Activated naive CD4-positive, alpha-beta T cell treated with anti-CD3 and anti-CD28 coated beads, Interleukin-2, amount 50 U/mL, for 72 hours (primary cell): ENCODE results near the gene CASP9. TPM values are rescaled to one million over a fixed set of nuclear protein-coding genes. Genes with fewer than 3 reads are reported as not detected.

Experiments
- ATAC-seq, 2 donors: fragments of 150-1000 bp; cut with Tn5 transposase; 2 replicates each; pipeline ENCODE4 v1.10.0; 2021; ENCODE audit warnings: mild to moderate bottlenecking in 2 of 2, moderate library complexity in 2 of 2
- DNase-seq, 2 donors: peaks; one replicate each; pipeline ENCODE4 v3.0.0; 2021 to 2022; ENCODE audit warnings: low spot score in 2 of 2
- H3K27ac Mint-ChIP-seq, 2 donors: one replicate each; pipeline ENCODE4 v1.8.0; 2022; ENCODE audit warnings: mild to moderate bottlenecking in 2 of 2, mixed read lengths in 2 of 2
- H3K36me3 Mint-ChIP-seq, 2 donors: one replicate each; pipeline ENCODE4 v1.8.0; 2022; ENCODE audit warnings: mixed read lengths in 2 of 2
- H3K9me3 Mint-ChIP-seq, 2 donors: one replicate each; pipeline ENCODE4 v1.8.0; 2022; ENCODE audit warnings: mixed read lengths in 2 of 2
- total RNA-seq, 2 donors: library from RNA; stranded (reverse); gene quantifications; one replicate each; pipeline ENCODE4 v1.2.3, GENCODE V29; 2022

Gene CASP9
- 10 to 100 TPM; 12.0 to 16.9 TPM for total RNA-seq

DNA sequence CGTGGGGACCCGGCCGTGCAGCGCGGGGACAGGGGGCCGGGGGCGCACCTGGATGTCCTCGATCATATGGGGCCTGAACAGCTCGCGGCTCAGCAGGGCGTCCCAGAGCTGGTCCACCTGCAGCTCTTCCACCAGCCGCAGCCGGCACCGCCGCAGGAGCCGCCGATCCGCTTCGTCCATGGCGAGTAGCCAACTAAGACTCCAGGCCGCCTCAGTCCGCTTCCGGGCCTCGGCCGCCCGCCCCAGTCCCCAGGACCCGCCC lies at the start of gene CASP9:
TSS of gene CASP9 (minus strand) at position 195 of the 262 bp plus-strand sequence. CDS start at position 180, 15 bp downstream.
- Mint-ChIP-seq H3K27ac (peak within 1 kb of the TSS; percentile 97 to 99), H3K9me3 (no peaks in the 10 kb centered on the region), H3K36me3 (no peaks in the 10 kb centered on the region)
- DNase-seq, result no peak
- no peak for ATAC-seq

DNA sequence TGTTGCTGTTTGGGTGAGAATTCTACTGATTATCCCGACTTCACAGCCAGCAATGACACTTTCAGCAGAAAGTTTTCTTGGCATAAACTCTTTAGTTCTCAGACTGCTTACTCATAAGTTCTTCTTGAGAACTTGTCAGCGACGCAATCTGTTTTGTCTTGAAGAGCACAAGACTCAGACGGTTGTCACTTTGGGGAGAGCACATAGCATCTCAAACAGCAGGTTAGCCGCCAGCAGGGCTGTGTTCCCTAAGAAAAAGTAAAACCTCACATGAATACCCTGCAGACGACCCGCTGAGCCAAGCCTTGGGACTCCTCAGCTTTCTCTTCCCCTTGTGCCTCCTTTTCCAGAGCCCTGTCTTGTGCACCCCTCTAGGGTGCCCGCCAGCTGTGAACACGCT lies 49.5 kb upstream of the CASP9 start:
- ATAC-seq, result no peak
- peaks cover 9 to 11% of the 10 kb centered on the region in 2 donors for H3K36me3 Mint-ChIP-seq
- DNase-seq, result no peak
- no peak overlapping the region for H3K27ac Mint-ChIP-seq
- no peaks in the 10 kb centered on the region for H3K9me3 Mint-ChIP-seq

DNA sequence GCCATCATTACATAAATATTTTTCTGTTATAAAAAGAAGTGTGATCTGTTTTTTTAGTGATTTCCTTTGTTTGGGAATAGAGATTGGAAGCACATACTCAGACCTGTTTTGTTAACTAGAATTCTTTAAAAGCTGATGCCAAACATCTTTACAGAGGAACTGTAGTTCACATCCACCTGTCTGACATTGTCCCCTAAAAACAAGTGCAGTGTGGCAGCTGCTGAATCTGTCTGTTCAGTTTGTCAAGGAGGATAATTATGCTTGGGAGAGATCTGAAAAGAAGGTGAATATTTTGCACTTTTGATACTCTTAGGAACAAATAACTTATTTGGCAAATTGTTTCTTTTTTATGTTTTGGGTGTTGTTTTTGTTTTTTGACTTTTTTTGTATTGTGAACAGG lies 47.3 kb upstream of the CASP9 start:
- Mint-ChIP-seq H3K27ac (peak overlapping the region in 1 of 2 donors; percentile 44), H3K36me3 (peaks cover 7 to 8% of the 10 kb centered on the region in 2 donors), H3K9me3 (no peaks in the 10 kb centered on the region)
- DNase-seq (no peak), ATAC-seq (no peak)

DNA sequence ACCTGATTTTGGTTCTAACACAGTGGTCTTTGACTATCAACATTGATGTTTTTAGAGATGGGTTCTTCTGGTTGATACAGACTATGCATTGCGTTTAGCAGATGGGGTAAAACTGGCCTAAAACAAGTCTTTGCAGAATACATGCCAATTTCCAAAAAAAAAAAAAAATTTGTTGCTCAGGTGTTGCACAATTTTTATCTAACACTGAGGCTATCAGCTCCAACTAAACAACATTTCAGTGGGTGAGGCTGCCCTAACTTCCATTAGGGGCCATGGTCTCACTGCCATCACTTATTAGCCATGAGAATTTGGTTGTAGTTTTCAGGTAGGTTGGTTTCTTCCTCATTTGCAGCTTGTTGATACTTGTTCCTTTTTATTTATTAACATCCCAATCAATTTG lies 46.8 kb upstream of the CASP9 start:
- ATAC-seq, result no peak
- H3K36me3 Mint-ChIP-seq, result peaks cover 7 to 8% of the 10 kb centered on the region in 2 donors
- H3K27ac Mint-ChIP-seq, result peak overlapping the region in 1 of 2 donors; percentile 44
- H3K9me3 Mint-ChIP-seq, result no peaks in the 10 kb centered on the region
- no peak for DNase-seq

DNA sequence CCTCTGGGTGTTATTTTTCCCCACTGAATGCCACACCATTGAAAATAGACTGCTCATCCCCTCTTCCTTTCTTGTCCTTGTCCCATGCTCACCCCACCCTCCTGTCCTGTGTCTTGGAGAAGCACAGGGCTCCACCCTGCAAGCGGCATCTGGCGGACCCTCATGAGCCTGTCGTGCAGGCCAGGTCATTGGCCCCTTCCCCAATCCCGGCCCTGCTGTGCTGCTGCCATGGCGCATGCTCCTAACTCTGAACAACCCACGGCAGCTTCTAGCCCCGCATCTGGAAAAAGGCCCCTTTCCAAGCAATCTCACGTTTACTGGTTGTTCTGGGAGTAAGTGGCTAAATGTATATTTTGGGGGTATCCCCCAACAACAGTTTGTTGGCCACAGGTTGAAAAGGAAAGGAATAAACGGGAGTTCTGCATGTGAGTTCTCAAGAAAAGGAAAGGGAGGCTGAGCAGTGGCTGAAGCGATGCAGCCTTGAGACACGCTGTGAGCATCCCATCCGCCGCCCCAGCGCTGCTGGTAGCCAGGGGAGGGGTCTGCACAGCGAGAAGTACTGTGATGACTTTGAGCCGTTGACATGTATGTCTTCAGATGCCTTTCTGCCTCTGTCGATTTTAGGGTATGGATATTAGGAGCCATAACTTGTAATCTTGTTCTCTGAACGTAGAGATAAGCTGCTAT lies 44.5 kb upstream of the CASP9 start:
- peaks cover 0 to 4% of the 10 kb centered on the region in 2 donors for H3K36me3 Mint-ChIP-seq
- no peak overlapping the region for H3K27ac Mint-ChIP-seq

DNA sequence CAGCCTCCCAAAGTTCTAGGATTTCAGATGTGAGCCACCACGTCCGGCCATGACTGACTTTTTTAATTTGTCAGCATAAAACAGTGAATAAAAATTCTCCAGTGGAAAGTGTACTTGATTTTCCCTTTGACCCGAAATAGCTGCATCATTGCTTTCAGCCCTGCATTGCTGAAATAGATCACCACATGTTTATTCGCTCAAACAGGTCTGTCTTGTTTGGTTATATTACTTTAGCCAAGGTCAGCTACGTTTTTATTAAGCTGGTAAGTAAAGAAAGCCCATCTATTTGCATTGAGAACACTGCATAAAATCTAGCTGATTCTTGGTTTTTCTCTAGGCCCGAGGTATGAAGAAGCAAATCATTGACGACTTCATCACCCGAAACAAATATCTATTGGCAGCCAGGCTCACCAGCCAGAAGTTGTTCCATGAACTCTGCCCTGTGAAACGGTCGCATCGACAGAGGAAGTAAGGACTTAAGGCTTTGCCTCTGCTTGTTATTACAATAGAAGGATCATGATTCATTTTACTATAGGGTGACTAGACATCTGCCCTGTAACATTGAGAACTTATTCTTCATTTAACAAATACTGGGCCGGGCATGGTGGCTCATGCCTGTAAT lies 35.3 kb upstream of the CASP9 start:
- DNase-seq, result no peak

More for the DNA sequence above, 44.5 kb upstream of the CASP9 start:
- H3K9me3 Mint-ChIP-seq, result no peaks in the 10 kb centered on the region
- ATAC-seq (no peak), DNase-seq (no peak)

GRCh38 chr1:15558516-15558915 lies 34.5 kb upstream of the CASP9 start:
- no peaks in the 10 kb centered on the region for H3K36me3 Mint-ChIP-seq

More for the DNA sequence above, 35.3 kb upstream of the CASP9 start:
- H3K27ac Mint-ChIP-seq, result no peak overlapping the region
- ATAC-seq, result no peak
- H3K36me3 Mint-ChIP-seq, result peaks cover 0 to 4% of the 10 kb centered on the region in 2 donors
- no peaks in the 10 kb centered on the region for H3K9me3 Mint-ChIP-seq

GRCh38 chr1:15557594-15557993 lies 33.6 kb upstream of the CASP9 start:
- Mint-ChIP-seq H3K36me3 (no peaks in the 10 kb centered on the region), H3K27ac (peak overlapping the region in 1 of 2 donors; percentile 37)

More at GRCh38 chr1:15558516-15558915, 34.5 kb upstream of the CASP9 start:
- DNase-seq, result no peak
- no peak for ATAC-seq
- no peak overlapping the region for H3K27ac Mint-ChIP-seq
- H3K9me3 Mint-ChIP-seq, result no peaks in the 10 kb centered on the region

GRCh38 chr1:15557008-15557407 lies 33.0 kb upstream of the CASP9 start:
- Mint-ChIP-seq H3K27ac (no peak overlapping the region), H3K36me3 (no peaks in the 10 kb centered on the region), H3K9me3 (no peaks in the 10 kb centered on the region)
- no peak for ATAC-seq
- no peak for DNase-seq

More at GRCh38 chr1:15557594-15557993, 33.6 kb upstream of the CASP9 start:
- no peak for DNase-seq
- ATAC-seq, result no peak
- no peaks in the 10 kb centered on the region for H3K9me3 Mint-ChIP-seq

- Mint-ChIP-seq H3K36me3 (peaks cover 0 to 5% of the 10 kb centered on the region in 2 donors), H3K27ac (no peak overlapping the region), H3K9me3 (no peaks in the 10 kb centered on the region)
- no peak for DNase-seq
- no peak for ATAC-seq
These were observed 26.6 kb upstream of the CASP9 start for GRCh38 chr1:15550573-15550972.

- DNase-seq (no peak), ATAC-seq (no peak)
- H3K36me3 Mint-ChIP-seq, result peaks cover 0 to 5% of the 10 kb centered on the region in 2 donors
- H3K27ac Mint-ChIP-seq, result no peak overlapping the region
- no peaks in the 10 kb centered on the region for H3K9me3 Mint-ChIP-seq
These were observed 22.6 kb upstream of the CASP9 start for GRCh38 chr1:15546641-15547040.

DNA sequence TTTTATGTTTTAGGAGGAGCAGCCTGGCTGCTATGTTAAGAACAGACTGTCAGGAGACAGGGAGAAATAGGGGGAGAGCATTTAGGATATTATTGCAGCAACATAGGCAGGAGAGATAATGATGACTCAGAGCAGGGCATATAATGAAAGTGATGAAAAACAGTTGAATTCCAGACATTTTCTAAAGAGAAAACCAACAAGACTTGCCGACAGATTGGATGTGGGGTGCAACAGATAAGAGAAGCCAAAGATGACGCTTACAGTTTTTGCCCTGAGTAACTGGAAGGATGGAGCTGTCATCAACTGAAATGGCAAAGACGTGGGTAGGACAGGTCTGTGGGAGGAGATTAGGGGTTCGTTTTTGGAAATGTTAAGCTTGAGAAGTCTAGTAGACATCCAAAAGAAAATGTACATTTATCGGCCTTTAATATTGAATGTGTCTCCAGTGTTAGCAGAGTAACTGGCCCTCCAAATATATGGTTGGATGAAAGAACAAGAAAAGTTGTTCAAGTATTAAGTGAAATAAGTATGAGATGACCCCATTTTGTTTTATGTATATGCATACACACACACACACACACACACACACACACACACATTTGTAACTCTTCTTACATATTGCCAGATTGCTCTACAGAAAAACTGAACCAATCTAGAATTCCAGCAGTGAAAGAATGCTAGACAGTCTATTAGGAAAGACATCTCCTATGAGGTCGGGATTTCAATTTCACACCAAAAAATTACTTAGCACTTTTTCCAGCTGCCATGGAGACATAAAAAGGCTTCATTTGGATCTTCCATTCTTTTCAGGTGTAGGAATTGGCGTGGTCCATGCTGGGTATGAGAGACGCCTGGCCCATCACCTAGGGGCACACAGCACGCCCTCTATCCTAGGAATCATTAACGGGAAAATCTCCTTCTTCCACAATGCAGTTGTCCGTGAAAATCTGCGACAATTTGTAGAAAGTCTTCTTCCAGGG lies 19.9 kb upstream of the CASP9 start:
- ATAC-seq (no peak), DNase-seq (no peak)
- Mint-ChIP-seq H3K9me3 (no peaks in the 10 kb centered on the region), H3K36me3 (peaks cover 0 to 6% of the 10 kb centered on the region in 2 donors), H3K27ac (peak overlapping the region in 1 of 2 donors; percentile 15)

GRCh38 chr1:15543251-15543588 lies 19.2 kb upstream of the CASP9 start:
- no peaks in the 10 kb centered on the region for H3K9me3 Mint-ChIP-seq
- DNase-seq, result no peak
- ATAC-seq, result no peak
- peak overlapping the region in 1 of 2 donors; percentile 15 for H3K27ac Mint-ChIP-seq
- H3K36me3 Mint-ChIP-seq, result peaks cover 0 to 9% of the 10 kb centered on the region in 2 donors

DNA sequence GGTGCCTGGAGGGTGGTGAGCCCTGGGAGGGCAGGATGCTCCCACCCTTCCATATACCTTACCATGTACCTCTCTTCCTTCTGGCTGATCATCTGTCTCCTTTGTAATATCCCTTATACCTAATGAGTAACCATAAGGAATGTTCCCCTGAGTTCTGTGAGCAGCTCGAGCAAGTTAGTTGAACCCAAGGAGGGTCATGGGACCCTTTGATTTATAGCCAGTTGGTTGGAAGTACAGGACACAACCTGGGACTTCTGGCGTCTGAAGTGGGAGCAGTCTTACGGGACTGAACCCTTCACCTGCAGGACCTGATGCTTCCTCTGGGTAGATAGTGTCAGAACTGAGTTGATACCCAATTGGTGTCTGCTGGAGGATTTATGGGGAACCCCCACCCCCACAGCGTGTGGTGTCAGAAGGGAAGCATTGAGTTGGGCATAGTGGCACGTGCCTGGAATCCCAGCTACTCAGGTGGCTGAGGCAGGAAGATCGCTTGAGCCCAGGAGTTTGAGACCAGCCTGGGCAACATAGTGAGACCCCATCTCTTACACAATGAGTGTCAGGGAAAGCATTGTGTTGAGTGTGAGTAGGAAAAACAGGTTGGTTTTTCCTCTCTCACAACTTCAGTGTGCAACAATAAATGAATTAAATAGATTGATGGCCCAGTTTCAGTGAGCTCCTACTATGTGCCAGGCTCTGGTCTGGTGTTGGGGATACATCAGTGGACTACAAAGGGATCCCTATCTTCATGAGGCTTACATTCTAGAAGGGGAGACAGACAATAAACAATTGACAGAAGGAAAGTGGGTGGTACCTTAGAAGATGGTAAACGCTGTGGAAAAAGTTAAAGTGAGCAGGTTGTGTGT lies 18.6 kb upstream of the CASP9 start:
- DNase-seq, result no peak
- no peak for ATAC-seq
- H3K9me3 Mint-ChIP-seq, result no peaks in the 10 kb centered on the region
- peak overlapping the region in 1 of 2 donors; percentile 33 for H3K27ac Mint-ChIP-seq
- peaks cover 0 to 5% of the 10 kb centered on the region in 2 donors for H3K36me3 Mint-ChIP-seq

GRCh38 chr1:15541231-15541792 lies 17.3 kb upstream of the CASP9 start:
- H3K27ac Mint-ChIP-seq, result no peak overlapping the region
- peaks cover 3 to 4% of the 10 kb centered on the region in 2 donors for H3K36me3 Mint-ChIP-seq
- ATAC-seq (no peak), DNase-seq (no peak)
- H3K9me3 Mint-ChIP-seq, result no peaks in the 10 kb centered on the region

DNA sequence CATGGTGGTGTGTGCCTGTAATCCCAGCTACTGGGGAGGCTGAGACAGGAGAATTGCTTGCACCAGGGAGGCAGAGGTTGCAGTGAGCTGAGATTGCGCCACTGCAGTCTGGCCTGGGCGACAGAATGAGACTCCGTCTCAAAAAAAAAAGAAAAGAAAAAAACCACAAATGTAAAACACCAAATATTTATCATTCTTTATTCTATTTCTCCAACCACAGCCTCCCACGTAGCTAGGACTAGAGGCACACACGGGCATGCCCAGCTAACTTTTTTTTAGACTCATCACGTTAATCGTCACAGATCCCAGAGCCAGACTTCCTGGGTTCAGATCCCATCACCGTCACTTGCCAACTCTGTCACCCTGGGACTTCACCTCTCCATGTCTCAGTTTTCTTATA lies 16.2 kb upstream of the CASP9 start:
- no peaks in the 10 kb centered on the region for H3K9me3 Mint-ChIP-seq
- ATAC-seq, result no peak
- peak overlapping the region in 1 of 2 donors; percentile 24 for H3K27ac Mint-ChIP-seq
- H3K36me3 Mint-ChIP-seq, result peaks cover 4% of the 10 kb centered on the region in 2 donors
- no peak for DNase-seq
